ENCODE measurements around the gene EARS2. TPM values are rescaled to one million over a fixed set of nuclear protein-coding genes. Genes with fewer than 3 reads are reported as not detected.

The EARS2 gene
- total RNA-seq, 1 experiment from 2014 or later = 32.4 TPM

DNA sequence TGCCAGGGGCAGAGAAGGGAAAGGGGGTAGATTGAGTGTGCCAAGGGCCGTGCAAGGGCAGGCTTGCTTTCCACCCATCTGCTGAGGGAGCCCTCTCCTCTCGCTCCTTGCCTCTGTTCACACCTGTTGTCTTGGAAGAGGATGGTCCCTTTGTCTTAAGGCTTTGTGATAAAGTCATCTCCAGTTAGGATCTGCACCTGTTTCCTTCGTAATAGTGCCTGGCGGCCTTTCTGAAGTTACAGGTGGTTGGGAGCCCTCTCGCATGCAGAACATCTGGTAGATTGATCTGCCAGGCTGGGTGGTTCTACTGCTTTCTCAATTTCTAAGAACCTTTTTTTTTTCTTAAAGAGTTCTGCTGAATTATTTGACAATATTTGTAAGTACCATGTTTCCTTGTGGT is 16.7 kb upstream of the EARS2 start:
- CTCF ChIA-PET = no interaction called here
- no TSS peak for BruUV-seq (replicated peaks)
- TF ChIP-seq, protein P1, sequence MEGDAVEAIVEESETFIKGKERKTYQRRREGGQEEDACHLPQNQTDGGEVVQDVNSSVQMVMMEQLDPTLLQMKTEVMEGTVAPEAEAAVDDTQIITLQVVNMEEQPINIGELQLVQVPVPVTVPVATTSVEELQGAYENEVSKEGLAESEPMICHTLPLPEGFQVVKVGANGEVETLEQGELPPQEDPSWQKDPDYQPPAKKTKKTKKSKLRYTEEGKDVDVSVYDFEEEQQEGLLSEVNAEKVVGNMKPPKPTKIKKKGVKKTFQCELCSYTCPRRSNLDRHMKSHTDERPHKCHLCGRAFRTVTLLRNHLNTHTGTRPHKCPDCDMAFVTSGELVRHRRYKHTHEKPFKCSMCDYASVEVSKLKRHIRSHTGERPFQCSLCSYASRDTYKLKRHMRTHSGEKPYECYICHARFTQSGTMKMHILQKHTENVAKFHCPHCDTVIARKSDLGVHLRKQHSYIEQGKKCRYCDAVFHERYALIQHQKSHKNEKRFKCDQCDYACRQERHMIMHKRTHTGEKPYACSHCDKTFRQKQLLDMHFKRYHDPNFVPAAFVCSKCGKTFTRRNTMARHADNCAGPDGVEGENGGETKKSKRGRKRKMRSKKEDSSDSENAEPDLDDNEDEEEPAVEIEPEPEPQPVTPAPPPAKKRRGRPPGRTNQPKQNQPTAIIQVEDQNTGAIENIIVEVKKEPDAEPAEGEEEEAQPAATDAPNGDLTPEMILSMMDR (IDR thresholded peaks at IDR 0.05; ENCODE audit: insufficient read depth in 1 of 2, low read depth in 1 of 2, low read length in 1 of 2, severe bottlenecking in 1 of 2, unreplicated experiment in 1 of 2) = no peak
- POLR2A ChIA-PET = no interaction called here
- H3K4me3 ChIP-seq (ENCODE audit: low read depth, low read length) = no peak overlapping the region
- Mint-ChIP-seq H3K27ac (ENCODE audit: unreplicated experiment) (no peak overlapping the region), H3K36me3 (ENCODE audit: insufficient read depth, unreplicated experiment) (peaks cover 60% of the 10 kb centered on the region), H3K4me3 (ENCODE audit: unreplicated experiment) (no peak overlapping the region), H3K9me3 (ENCODE audit: unreplicated experiment) (no peaks in the 10 kb centered on the region), H3K27me3 (ENCODE audit: insufficient read depth, unreplicated experiment) (no peaks in the 10 kb centered on the region), H3K4me1 (ENCODE audit: low read depth, unreplicated experiment) (no peaks in the 10 kb centered on the region)
- intact Hi-C loops (cut with micrococcal nuclease; ENCODE audit: unreplicated experiment) = no loop called here
- no peak for DNase-seq
- no peaks in the 10 kb centered on the region for H3K9me3 ChIP-seq
- no peaks in the 10 kb centered on the region for H3K4me1 ChIP-seq
- no peaks in the 10 kb centered on the region; the same call in 1 of the 2 replicates for H3K36me3 ChIP-seq (ENCODE audit: control insufficient read depth, insufficient read depth, low read length)
- H3K27me3 ChIP-seq (replicated peaks; ENCODE audit: control insufficient read depth, insufficient read depth, low read length) = no peaks in the 10 kb centered on the region

DNA sequence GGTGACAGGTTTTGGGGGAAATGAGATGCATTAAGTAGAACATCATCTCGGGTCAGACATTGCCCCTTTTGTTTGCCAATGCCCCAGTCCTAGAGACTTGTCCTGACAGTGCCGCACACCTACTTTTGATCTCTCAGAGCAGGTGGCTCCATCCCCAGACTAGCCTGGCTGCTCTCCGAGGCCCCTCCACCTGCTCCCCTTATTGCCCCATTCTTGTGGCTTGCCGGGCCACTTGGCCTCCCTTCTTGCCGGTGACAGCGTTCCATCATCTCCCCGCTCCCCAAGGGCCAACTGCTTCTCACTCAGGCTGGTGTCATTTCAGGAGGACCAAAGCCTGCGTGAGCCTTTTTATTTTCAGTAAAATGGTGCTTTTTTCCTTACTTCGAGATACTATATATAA is 15.2 kb upstream of the EARS2 start:
- no peak for DNase-seq
- H3K9me3 Mint-ChIP-seq (ENCODE audit: unreplicated experiment) = no peaks in the 10 kb centered on the region
- TF ChIP-seq, protein P1 (IDR thresholded peaks at IDR 0.05; ENCODE audit: insufficient read depth in 1 of 2, low read depth in 1 of 2, low read length in 1 of 2, severe bottlenecking in 1 of 2, unreplicated experiment in 1 of 2) = no peak
- no peaks in the 10 kb centered on the region for H3K27me3 Mint-ChIP-seq (ENCODE audit: insufficient read depth, unreplicated experiment)
- Histone ChIP-seq H3K36me3 (ENCODE audit: control insufficient read depth, insufficient read depth, low read length) (no peaks in the 10 kb centered on the region; the same call in 1 of the 2 replicates), H3K4me1 (no peaks in the 10 kb centered on the region), H3K9me3 (no peaks in the 10 kb centered on the region), H3K27me3 (replicated peaks; ENCODE audit: control insufficient read depth, insufficient read depth, low read length) (no peaks in the 10 kb centered on the region), H3K4me3 (ENCODE audit: low read depth, low read length) (no peak overlapping the region)
- peaks cover 56% of the 10 kb centered on the region for H3K36me3 Mint-ChIP-seq (ENCODE audit: insufficient read depth, unreplicated experiment)
- no TSS peak for BruUV-seq (replicated peaks)
- no peak overlapping the region for H3K4me3 Mint-ChIP-seq (ENCODE audit: unreplicated experiment)
- ChIA-PET CTCF (no interaction called here), POLR2A (no interaction called here)
- intact Hi-C loops (cut with micrococcal nuclease; ENCODE audit: unreplicated experiment) = no loop called here
- no peak overlapping the region for H3K27ac Mint-ChIP-seq (ENCODE audit: unreplicated experiment)
- no peaks in the 10 kb centered on the region for H3K4me1 Mint-ChIP-seq (ENCODE audit: low read depth, unreplicated experiment)

DNA sequence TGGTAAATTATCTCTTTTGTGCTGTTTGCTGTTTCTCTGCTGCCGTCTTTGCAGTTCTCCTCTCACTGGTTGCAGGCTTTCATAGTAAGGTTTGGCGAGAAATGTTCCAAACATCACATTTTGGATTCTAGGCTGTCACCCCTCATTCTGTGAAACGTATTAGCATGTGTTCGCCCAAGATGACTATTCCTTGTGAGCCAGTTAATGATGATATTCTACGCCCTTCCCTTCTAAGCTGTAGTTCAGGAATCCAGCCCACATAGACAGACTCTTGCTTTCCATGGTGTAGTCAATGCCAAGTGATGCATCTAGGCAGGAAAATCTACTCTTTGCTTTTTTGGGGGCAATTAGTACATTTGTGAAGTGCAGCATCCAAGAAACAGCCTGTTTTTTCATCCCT is 14.7 kb upstream of the EARS2 start:
- no peaks in the 10 kb centered on the region for H3K4me1 ChIP-seq
- TF ChIP-seq, protein P1 (IDR thresholded peaks at IDR 0.05; ENCODE audit: insufficient read depth in 1 of 2, low read depth in 1 of 2, low read length in 1 of 2, severe bottlenecking in 1 of 2, unreplicated experiment in 1 of 2) = no peak
- CTCF ChIA-PET = no interaction called here
- no peak for DNase-seq
- intact Hi-C loops (cut with micrococcal nuclease; ENCODE audit: unreplicated experiment) = no loop called here
- Mint-ChIP-seq H3K27ac (ENCODE audit: unreplicated experiment) (no peak overlapping the region), H3K36me3 (ENCODE audit: insufficient read depth, unreplicated experiment) (peaks cover 58% of the 10 kb centered on the region), H3K9me3 (ENCODE audit: unreplicated experiment) (no peaks in the 10 kb centered on the region), H3K4me1 (ENCODE audit: low read depth, unreplicated experiment) (no peaks in the 10 kb centered on the region), H3K4me3 (ENCODE audit: unreplicated experiment) (no peak overlapping the region), H3K27me3 (ENCODE audit: insufficient read depth, unreplicated experiment) (no peaks in the 10 kb centered on the region)
- no TSS peak for BruUV-seq (replicated peaks)
- H3K27me3 ChIP-seq (replicated peaks; ENCODE audit: control insufficient read depth, insufficient read depth, low read length) = no peaks in the 10 kb centered on the region
- H3K4me3 ChIP-seq (ENCODE audit: low read depth, low read length) = no peak overlapping the region
- no peaks in the 10 kb centered on the region for H3K9me3 ChIP-seq
- POLR2A ChIA-PET = no interaction called here
- no peaks in the 10 kb centered on the region; the same call in 1 of the 2 replicates for H3K36me3 ChIP-seq (ENCODE audit: control insufficient read depth, insufficient read depth, low read length)

All from Caco-2 (cell line).